Measurements from ENCODE around the gene PNLDC1. TPM values are rescaled to one million over a fixed set of nuclear protein-coding genes. Genes with fewer than 3 reads are reported as not detected.

Gene PNLDC1
- total and polyA plus RNA-seq, 2 donors, result 0.28 to 0.39 TPM

GRCh38 chr6:159759645-159760044, 40.4 kb upstream of the PNLDC1 start:
- WGBS, result 58% methylated on average over 2 of the region's 2 CpGs
- Histone ChIP-seq H3K4me1 (ENCODE audit: control insufficient read depth in 2 of 2, insufficient read depth in 2 of 2, low read length in 2 of 2) (peaks cover 9 to 15% of the 10 kb centered on the region in 2 donors), H3K27ac (ENCODE audit: low read depth in 1 of 2, low read length in 1 of 2) (no peak overlapping the region), H3K9me3 (ENCODE audit: control insufficient read depth in 2 of 2, insufficient read depth in 1 of 2, low read length in 1 of 2) (no peaks in the 10 kb centered on the region), H3K27me3 (ENCODE audit: control insufficient read depth in 2 of 2, insufficient read depth in 1 of 2, low read length in 1 of 2) (no peaks in the 10 kb centered on the region), H3K4me3 (ENCODE audit: low read length in 2 of 2) (no peak overlapping the region), H3K36me3 (ENCODE audit: control insufficient read depth in 2 of 2, insufficient read depth in 2 of 2, low read length in 1 of 2) (peaks cover 21 to 59% of the 10 kb centered on the region in 2 donors)
- no peak for DNase-seq (ENCODE audit: low read depth in 6 of 9, low spot score in 9 of 9)

GRCh38 chr6:159760602-159761057, 39.4 kb upstream of the PNLDC1 start:
- no peaks in the 10 kb centered on the region for H3K27me3 ChIP-seq (ENCODE audit: control insufficient read depth in 2 of 2, insufficient read depth in 1 of 2, low read length in 1 of 2)
- H3K4me3 ChIP-seq (ENCODE audit: low read length in 2 of 2), result peak overlapping the region in 1 of 2 donors; percentile 79
- H3K9me3 ChIP-seq (ENCODE audit: control insufficient read depth in 2 of 2, insufficient read depth in 1 of 2, low read length in 1 of 2), result no peaks in the 10 kb centered on the region
- H3K36me3 ChIP-seq (ENCODE audit: control insufficient read depth in 2 of 2, insufficient read depth in 2 of 2, low read length in 1 of 2), result peaks cover 13 to 53% of the 10 kb centered on the region in 2 donors
- no peak overlapping the region for H3K27ac ChIP-seq (ENCODE audit: low read depth in 1 of 2, low read length in 1 of 2)
- DNase-seq (ENCODE audit: low read depth in 6 of 9, low spot score in 9 of 9), result peak in 1 of 9 donors; percentile 6
- WGBS, result 88% methylated on average over 3 of the region's 3 CpGs
- H3K4me1 ChIP-seq (ENCODE audit: control insufficient read depth in 2 of 2, insufficient read depth in 2 of 2, low read length in 2 of 2), result peaks cover 9 to 15% of the 10 kb centered on the region in 2 donors

GRCh38 chr6:159761129-159761872, 38.8 kb upstream of the PNLDC1 start:
- Histone ChIP-seq H3K9me3 (ENCODE audit: control insufficient read depth in 2 of 2, insufficient read depth in 1 of 2, low read length in 1 of 2) (no peaks in the 10 kb centered on the region), H3K4me3 (ENCODE audit: low read length in 2 of 2) (peak overlapping the region; percentile 79 to 87), H3K36me3 (ENCODE audit: control insufficient read depth in 2 of 2, insufficient read depth in 2 of 2, low read length in 1 of 2) (peaks cover 13 to 47% of the 10 kb centered on the region in 2 donors), H3K4me1 (ENCODE audit: control insufficient read depth in 2 of 2, insufficient read depth in 2 of 2, low read length in 2 of 2) (peaks cover 9 to 15% of the 10 kb centered on the region in 2 donors), H3K27me3 (ENCODE audit: control insufficient read depth in 2 of 2, insufficient read depth in 1 of 2, low read length in 1 of 2) (no peaks in the 10 kb centered on the region), H3K27ac (ENCODE audit: low read depth in 1 of 2, low read length in 1 of 2) (peak overlapping the region; percentile 89 to 94)
- peak in 3 of 9 donors; percentile 2 to 54 (median 33) for DNase-seq (ENCODE audit: low read depth in 6 of 9, low spot score in 9 of 9)
- 10% methylated on average over 45 of the region's 45 CpGs for WGBS

GRCh38 chr6:159761873-159762680, 38.0 kb upstream of the PNLDC1 start, which contains the start of gene ACAT2:
TSS of gene ACAT2 (plus strand) at chr6:159762045. CDS start at chr6:159762088, 43 bp downstream.
- peak within 1 kb of the TSS; percentile 79 to 87 for H3K4me3 ChIP-seq (ENCODE audit: low read length in 2 of 2)
- H3K27me3 ChIP-seq (ENCODE audit: control insufficient read depth in 2 of 2, insufficient read depth in 1 of 2, low read length in 1 of 2), result no peaks in the 10 kb centered on the region
- peak; percentile 73 to 94 (median 85) for DNase-seq (ENCODE audit: low read depth in 6 of 9, low spot score in 9 of 9)
- peak within 1 kb of the TSS; percentile 94 to 96 for H3K27ac ChIP-seq (ENCODE audit: low read depth in 1 of 2, low read length in 1 of 2)
- no peaks in the 10 kb centered on the region for H3K9me3 ChIP-seq (ENCODE audit: control insufficient read depth in 2 of 2, insufficient read depth in 1 of 2, low read length in 1 of 2)
- H3K4me1 ChIP-seq (ENCODE audit: control insufficient read depth in 2 of 2, insufficient read depth in 2 of 2, low read length in 2 of 2), result peaks cover 9 to 15% of the 10 kb centered on the region in 2 donors
- H3K36me3 ChIP-seq (ENCODE audit: control insufficient read depth in 2 of 2, insufficient read depth in 2 of 2, low read length in 1 of 2), result peaks cover 10 to 45% of the 10 kb centered on the region in 2 donors
- WGBS, result 1% methylated on average over 76 of the region's 76 CpGs

- Histone ChIP-seq H3K27me3 (ENCODE audit: control insufficient read depth in 2 of 2, insufficient read depth in 1 of 2, low read length in 1 of 2) (no peaks in the 10 kb centered on the region), H3K4me3 (ENCODE audit: low read length in 2 of 2) (peak overlapping the region; percentile 79 to 87), H3K27ac (ENCODE audit: low read depth in 1 of 2, low read length in 1 of 2) (peak overlapping the region; percentile 48 to 55), H3K36me3 (ENCODE audit: control insufficient read depth in 2 of 2, insufficient read depth in 2 of 2, low read length in 1 of 2) (peaks cover 16 to 46% of the 10 kb centered on the region in 2 donors), H3K9me3 (ENCODE audit: control insufficient read depth in 2 of 2, insufficient read depth in 1 of 2, low read length in 1 of 2) (no peaks in the 10 kb centered on the region), H3K4me1 (ENCODE audit: control insufficient read depth in 2 of 2, insufficient read depth in 2 of 2, low read length in 2 of 2) (peaks cover 9 to 15% of the 10 kb centered on the region in 2 donors)
- WGBS, result 27% methylated on average over 16 of the region's 16 CpGs
- peak in 2 of 9 donors; percentile 9 to 11 for DNase-seq (ENCODE audit: low read depth in 6 of 9, low spot score in 9 of 9)
Observed at GRCh38 chr6:159762681-159763293, 37.3 kb upstream of the PNLDC1 start.

GRCh38 chr6:159766906-159767305, 33.2 kb upstream of the PNLDC1 start:
- H3K36me3 ChIP-seq (ENCODE audit: control insufficient read depth in 2 of 2, insufficient read depth in 2 of 2, low read length in 1 of 2), result peaks cover 27 to 62% of the 10 kb centered on the region in 2 donors
- no peak for DNase-seq (ENCODE audit: low read depth in 6 of 9, low spot score in 9 of 9)
- H3K9me3 ChIP-seq (ENCODE audit: control insufficient read depth in 2 of 2, insufficient read depth in 1 of 2, low read length in 1 of 2), result peaks cover 0 to 1% of the 10 kb centered on the region in 2 donors
- peaks cover 2 to 10% of the 10 kb centered on the region in 2 donors for H3K4me1 ChIP-seq (ENCODE audit: control insufficient read depth in 2 of 2, insufficient read depth in 2 of 2, low read length in 2 of 2)
- H3K4me3 ChIP-seq (ENCODE audit: low read length in 2 of 2), result no peak overlapping the region
- H3K27me3 ChIP-seq (ENCODE audit: control insufficient read depth in 2 of 2, insufficient read depth in 1 of 2, low read length in 1 of 2), result no peaks in the 10 kb centered on the region
- no peak overlapping the region for H3K27ac ChIP-seq (ENCODE audit: low read depth in 1 of 2, low read length in 1 of 2)

GRCh38 chr6:159769470-159769869, 30.6 kb upstream of the PNLDC1 start:
- no peaks in the 10 kb centered on the region for H3K4me1 ChIP-seq (ENCODE audit: control insufficient read depth in 2 of 2, insufficient read depth in 2 of 2, low read length in 2 of 2)
- no peak for DNase-seq (ENCODE audit: low read depth in 6 of 9, low spot score in 9 of 9)
- H3K4me3 ChIP-seq (ENCODE audit: low read length in 2 of 2), result no peak overlapping the region
- peaks cover 0 to 1% of the 10 kb centered on the region in 2 donors for H3K9me3 ChIP-seq (ENCODE audit: control insufficient read depth in 2 of 2, insufficient read depth in 1 of 2, low read length in 1 of 2)
- no peak overlapping the region for H3K27ac ChIP-seq (ENCODE audit: low read depth in 1 of 2, low read length in 1 of 2)
- no peaks in the 10 kb centered on the region for H3K27me3 ChIP-seq (ENCODE audit: control insufficient read depth in 2 of 2, insufficient read depth in 1 of 2, low read length in 1 of 2)
- peaks cover 27 to 58% of the 10 kb centered on the region in 2 donors for H3K36me3 ChIP-seq (ENCODE audit: control insufficient read depth in 2 of 2, insufficient read depth in 2 of 2, low read length in 1 of 2)

- 0% methylated on average over 1 of the region's 1 CpG for WGBS
- Histone ChIP-seq H3K27ac (ENCODE audit: low read depth in 1 of 2, low read length in 1 of 2) (no peak overlapping the region), H3K4me3 (ENCODE audit: low read length in 2 of 2) (no peak overlapping the region), H3K4me1 (ENCODE audit: control insufficient read depth in 2 of 2, insufficient read depth in 2 of 2, low read length in 2 of 2) (no peaks in the 10 kb centered on the region), H3K27me3 (ENCODE audit: control insufficient read depth in 2 of 2, insufficient read depth in 1 of 2, low read length in 1 of 2) (no peaks in the 10 kb centered on the region), H3K9me3 (ENCODE audit: control insufficient read depth in 2 of 2, insufficient read depth in 1 of 2, low read length in 1 of 2) (peaks cover 0 to 1% of the 10 kb centered on the region in 2 donors), H3K36me3 (ENCODE audit: control insufficient read depth in 2 of 2, insufficient read depth in 2 of 2, low read length in 1 of 2) (peaks cover 24 to 66% of the 10 kb centered on the region in 2 donors)
- no peak for DNase-seq (ENCODE audit: low read depth in 6 of 9, low spot score in 9 of 9)
Observed at GRCh38 chr6:159772196-159772595, 27.9 kb upstream of the PNLDC1 start.
